NOMO-1 (cell line): Measurements from ENCODE around the gene FLT3LG.
"Not testable (repeated sequence)": the region's sequence is repeated elsewhere in the genome, so short reads cannot be mapped to it uniquely, and the experiment has no call there.

Experiments
- DNase-seq, 2 experiments: peaks; one replicate each; lab custom pipeline; 2025; ENCODE audit not compliant: unreplicated experiment in 2 of 2; lab: John Stamatoyannopoulos, UW

Gene FLT3LG

GRCh38 chr19:49461130-49461529 lies 12.9 kb upstream of the FLT3LG start:
- not testable (repeated sequence) for DNase-seq

GRCh38 chr19:49461656-49462055 lies 12.4 kb upstream of the FLT3LG start:
- no peak for DNase-seq

GRCh38 chr19:49462492-49462891 lies 11.5 kb upstream of the FLT3LG start:
- no peak for DNase-seq

GRCh38 chr19:49463960-49464740 lies 9.9 kb upstream of the FLT3LG start:
- DNase-seq, result no peak

GRCh38 chr19:49465371-49465770 lies 8.6 kb upstream of the FLT3LG start:
- DNase-seq, result no peak

- no peak for DNase-seq
Measured at GRCh38 chr19:49468199-49468598, 5.8 kb upstream of the FLT3LG start.

GRCh38 chr19:49468746-49469447 lies 5.1 kb upstream of the FLT3LG start:
- DNase-seq, result peak; percentile 46 to 69

GRCh38 chr19:49469828-49470614 lies 4.0 kb upstream of the FLT3LG start:
- DNase-seq, result no peak

GRCh38 chr19:49470615-49470978 lies 3.4 kb upstream of the FLT3LG start:
- no peak for DNase-seq

- DNase-seq, result no peak
Measured at GRCh38 chr19:49472936-49473335, 1.1 kb upstream of the FLT3LG start.

- not testable (repeated sequence) for DNase-seq
Measured at GRCh38 chr19:49473501-49473867, 531 bp upstream of the FLT3LG start.

GRCh38 chr19:49474542-49474924 lies 518 bp downstream of the FLT3LG start:
- no peak for DNase-seq

- no peak for DNase-seq
Measured at GRCh38 chr19:49475191-49475917, 1.3 kb downstream of the FLT3LG start.

GRCh38 chr19:49475995-49476880 lies 2.2 kb downstream of the FLT3LG start:
- DNase-seq, result no peak

- no peak for DNase-seq
Measured at GRCh38 chr19:49479975-49480628, 6.1 kb downstream of the FLT3LG start.

GRCh38 chr19:49481020-49481683 lies 7.1 kb downstream of the FLT3LG start:
- no peak for DNase-seq

GRCh38 chr19:49486232-49486631 lies 12.2 kb downstream of the FLT3LG start:
- DNase-seq, result no peak

- DNase-seq, result no peak
Measured at GRCh38 chr19:49486710-49487276, 12.8 kb downstream of the FLT3LG start.
